Keratinocyte (primary cell): ENCODE results near the gene P2RY2.
"Not testable (repeated sequence)": the region's sequence is repeated elsewhere in the genome, so short reads cannot be mapped to it uniquely, and the experiment has no call there.

ENCODE experiments used
- EZH2 ChIP-seq: IDR thresholded peaks from one replicate; pipeline ENCODE4 v1.6.1; 2012; ENCODE audit warnings: inconsistent platforms, mild to moderate bottlenecking, low read length, moderate library complexity
- TF ChIP-seq, protein P1 (sequence below), 3 experiments: IDR thresholded peaks in 1 of 3; conservative IDR thresholded peaks in 1 of 3; optimal IDR thresholded peaks in 1 of 3; 2 replicates in 2 of 3; 3 replicates in 1 of 3; pipeline versions ENCODE3 to v1.5.1; 2011; ENCODE audit warnings: low read length in 3 of 3, mild to moderate bottlenecking in 3 of 3, moderate library complexity in 2 of 3, control low read depth in 1 of 3, inconsistent platforms in 1 of 3; ENCODE audit not compliant: insufficient read depth in 2 of 3; ENCODE audit errors: extremely low read depth in 1 of 3

DNA sequence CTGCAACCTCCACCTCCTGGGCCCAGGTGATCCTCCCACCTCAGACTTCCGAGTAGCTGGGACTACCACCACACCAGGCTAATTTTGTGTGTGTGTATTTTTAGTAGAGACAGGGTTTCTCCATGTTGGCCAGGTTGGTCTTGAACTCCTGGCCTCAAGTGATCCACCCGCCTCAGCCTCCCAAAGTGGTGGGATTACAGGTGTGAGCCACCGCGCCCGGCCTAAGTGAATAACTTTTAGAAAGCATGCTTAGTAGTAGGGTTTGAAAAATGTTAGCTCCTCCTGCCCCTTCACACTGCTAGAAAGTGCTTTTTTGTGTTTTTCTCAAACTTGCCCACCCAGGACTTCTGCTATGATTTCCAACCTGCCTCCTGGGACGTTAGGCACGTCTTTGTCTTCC is 14.4 kb downstream of the P2RY2 start:
- TF ChIP-seq, protein P1, sequence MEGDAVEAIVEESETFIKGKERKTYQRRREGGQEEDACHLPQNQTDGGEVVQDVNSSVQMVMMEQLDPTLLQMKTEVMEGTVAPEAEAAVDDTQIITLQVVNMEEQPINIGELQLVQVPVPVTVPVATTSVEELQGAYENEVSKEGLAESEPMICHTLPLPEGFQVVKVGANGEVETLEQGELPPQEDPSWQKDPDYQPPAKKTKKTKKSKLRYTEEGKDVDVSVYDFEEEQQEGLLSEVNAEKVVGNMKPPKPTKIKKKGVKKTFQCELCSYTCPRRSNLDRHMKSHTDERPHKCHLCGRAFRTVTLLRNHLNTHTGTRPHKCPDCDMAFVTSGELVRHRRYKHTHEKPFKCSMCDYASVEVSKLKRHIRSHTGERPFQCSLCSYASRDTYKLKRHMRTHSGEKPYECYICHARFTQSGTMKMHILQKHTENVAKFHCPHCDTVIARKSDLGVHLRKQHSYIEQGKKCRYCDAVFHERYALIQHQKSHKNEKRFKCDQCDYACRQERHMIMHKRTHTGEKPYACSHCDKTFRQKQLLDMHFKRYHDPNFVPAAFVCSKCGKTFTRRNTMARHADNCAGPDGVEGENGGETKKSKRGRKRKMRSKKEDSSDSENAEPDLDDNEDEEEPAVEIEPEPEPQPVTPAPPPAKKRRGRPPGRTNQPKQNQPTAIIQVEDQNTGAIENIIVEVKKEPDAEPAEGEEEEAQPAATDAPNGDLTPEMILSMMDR (optimal IDR thresholded peaks at IDR 0.05 in 1 of 3, IDR thresholded peaks at IDR 0.05 in 1 of 3, conservative IDR thresholded peaks at IDR 0.05 in 1 of 3; ENCODE audit: extremely low read depth in 1 of 3, insufficient read depth in 2 of 3, low read length in 3 of 3): not testable (repeated sequence)
- TF ChIP-seq EZH2: not testable (repeated sequence)
